HEK293 (cell line): Measurements from ENCODE around the gene LGALS8.

Source experiments
- GLIS1 ChIP-seq: fragments of 450-650 bp; formaldehyde crosslinking; IDR thresholded peaks from 2 replicates; pipeline ENCODE4 v1.5.1; 2016; ENCODE audit warnings: missing biosample characterization, missing genetic modification characterization
- KLF16 ChIP-seq: fragments of 450-650 bp; formaldehyde crosslinking; IDR thresholded peaks from 2 replicates; pipeline ENCODE4 v1.5.1; 2017; ENCODE audit warnings: missing biosample characterization, missing genetic modification characterization
- KLF7 ChIP-seq: fragments of 450-650 bp; formaldehyde crosslinking; IDR thresholded peaks from 2 replicates; pipeline ENCODE4 v1.5.1; 2016; ENCODE audit warnings: missing biosample characterization, missing genetic modification characterization, borderline replicate concordance
- KLF9 ChIP-seq: fragments of 450-650 bp; formaldehyde crosslinking; IDR thresholded peaks from 2 replicates; pipeline ENCODE4 v1.5.1; 2016; ENCODE audit warnings: missing biosample characterization, missing genetic modification characterization, low read depth
- MYNN ChIP-seq: fragments of 450-650 bp; formaldehyde crosslinking; IDR thresholded peaks from 2 replicates; pipeline ENCODE4 v1.5.1; 2016; ENCODE audit warnings: missing biosample characterization, missing genetic modification characterization, borderline replicate concordance
- YY1 ChIP-seq: fragments of 450-650 bp; formaldehyde crosslinking; IDR thresholded peaks from 2 replicates; pipeline ENCODE4 v1.5.1; 2018; ENCODE audit warnings: missing biosample characterization, missing genetic modification characterization
- ZFP3 ChIP-seq: fragments of 450-650 bp; formaldehyde crosslinking; IDR thresholded peaks from 2 replicates; pipeline ENCODE4 v1.5.1; 2016; ENCODE audit warnings: low read depth, missing biosample characterization, missing genetic modification characterization
- ZNF114 ChIP-seq: fragments of 450-650 bp; formaldehyde crosslinking; IDR thresholded peaks from 2 replicates; pipeline ENCODE4 v1.5.0; 2017; ENCODE audit warnings: missing biosample characterization, missing genetic modification characterization
- ZNF221 ChIP-seq: fragments of 450-650 bp; formaldehyde crosslinking; IDR thresholded peaks from 2 replicates; pipeline ENCODE4 v1.5.1; 2017; ENCODE audit warnings: missing biosample characterization, missing genetic modification characterization, borderline replicate concordance
- ZNF24 ChIP-seq: fragments of 450-650 bp; formaldehyde crosslinking; IDR thresholded peaks from 2 replicates; pipeline ENCODE4 v1.5.1; 2016; ENCODE audit warnings: missing biosample characterization, missing genetic modification characterization
- ZNF350 ChIP-seq: fragments of 450-650 bp; formaldehyde crosslinking; IDR thresholded peaks from 2 replicates; pipeline ENCODE4 v1.5.0; 2017; ENCODE audit warnings: missing biosample characterization, mild to moderate bottlenecking, missing genetic modification characterization
- ZNF366 ChIP-seq: fragments of 450-650 bp; formaldehyde crosslinking; conservative IDR thresholded peaks from 2 replicates; pipeline ENCODE4 v1.5.1; 2016; ENCODE audit warnings: missing biosample characterization, missing genetic modification characterization
- ZNF558 ChIP-seq: fragments of 450-650 bp; formaldehyde crosslinking; IDR thresholded peaks from 2 replicates; pipeline ENCODE4 v1.5.1; 2016; ENCODE audit warnings: missing biosample characterization, missing genetic modification characterization
- ZNF660 ChIP-seq: fragments of 450-650 bp; IDR thresholded peaks from 2 replicates; pipeline ENCODE4 v1.5.1; 2018; ENCODE audit warnings: missing biosample characterization, mild to moderate bottlenecking, missing genetic modification characterization
- ZNF785 ChIP-seq: fragments of 450-650 bp; formaldehyde crosslinking; IDR thresholded peaks from 2 replicates; pipeline ENCODE4 v1.5.1; 2016; ENCODE audit warnings: missing biosample characterization, missing genetic modification characterization
- ZNF843 ChIP-seq: fragments of 450-650 bp; formaldehyde crosslinking; IDR thresholded peaks from 2 replicates; pipeline ENCODE4 v1.5.1; 2016; ENCODE audit warnings: missing biosample characterization, missing genetic modification characterization
- ZSCAN23 ChIP-seq: fragments of 450-650 bp; formaldehyde crosslinking; IDR thresholded peaks from 2 replicates; pipeline ENCODE4 v1.5.1; 2016; ENCODE audit warnings: missing biosample characterization, missing genetic modification characterization
- TF ChIP-seq, protein P1 (sequence below): fragments of 450-650 bp; formaldehyde crosslinking; IDR thresholded peaks from 2 replicates; pipeline ENCODE4 v1.5.1; 2016; ENCODE audit warnings: missing biosample characterization, missing genetic modification characterization, borderline replicate concordance
- TF ChIP-seq, protein P2 (sequence below): fragments of 450-650 bp; formaldehyde crosslinking; IDR thresholded peaks from 2 replicates; pipeline ENCODE4 v1.5.1; 2017; ENCODE audit warnings: missing biosample characterization, missing genetic modification characterization
- TF ChIP-seq, protein P3 (sequence below): fragments of 450-650 bp; formaldehyde crosslinking; IDR thresholded peaks from 2 replicates; pipeline ENCODE4 v1.5.1; 2016; ENCODE audit warnings: missing biosample characterization, missing genetic modification characterization
- TF ChIP-seq, protein P4 (sequence below): fragments of 450-650 bp; formaldehyde crosslinking; IDR thresholded peaks from 2 replicates; pipeline ENCODE4 v1.5.1; 2017; ENCODE audit warnings: missing biosample characterization, missing genetic modification characterization
- TF ChIP-seq, protein P5 (sequence below): fragments of 450-650 bp; formaldehyde crosslinking; IDR thresholded peaks from 2 replicates; pipeline ENCODE4 v1.5.1; 2016; ENCODE audit warnings: missing biosample characterization, missing genetic modification characterization
- TF ChIP-seq, protein P6 (sequence below): fragments of 450-650 bp; formaldehyde crosslinking; IDR thresholded peaks from 2 replicates; pipeline ENCODE4 v1.5.1; 2017; ENCODE audit warnings: missing biosample characterization, mild to moderate bottlenecking, missing genetic modification characterization, moderate library complexity
- TF ChIP-seq, protein P7 (sequence below): fragments of 450-650 bp; formaldehyde crosslinking; IDR thresholded peaks from 2 replicates; pipeline ENCODE4 v1.5.1; 2016; ENCODE audit warnings: missing biosample characterization, missing genetic modification characterization, borderline replicate concordance

LGALS8 gene

DNA sequence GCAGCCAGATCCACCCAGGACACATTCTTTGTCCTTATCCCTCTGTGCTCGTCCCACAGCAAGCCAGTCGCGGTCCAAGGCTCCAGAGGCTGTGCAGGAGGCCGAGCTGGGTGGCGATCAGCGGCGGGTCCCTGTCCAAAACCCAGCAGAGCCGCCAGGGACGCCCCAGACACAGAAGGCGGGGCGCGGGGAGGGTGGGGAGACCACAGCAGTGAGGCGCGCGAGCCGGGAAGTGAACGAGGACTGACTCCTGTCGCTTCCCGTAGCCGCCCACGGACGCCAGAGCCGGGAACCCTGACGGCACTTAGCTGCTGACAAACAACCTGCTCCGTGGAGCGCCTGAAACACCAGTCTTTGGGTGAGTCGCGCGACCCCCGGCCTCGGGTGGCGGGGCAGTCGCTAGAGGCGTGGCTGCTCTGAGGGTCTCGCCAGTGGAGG lies at the start of gene LGALS8 (continued):
- TF ChIP-seq, protein P1, sequence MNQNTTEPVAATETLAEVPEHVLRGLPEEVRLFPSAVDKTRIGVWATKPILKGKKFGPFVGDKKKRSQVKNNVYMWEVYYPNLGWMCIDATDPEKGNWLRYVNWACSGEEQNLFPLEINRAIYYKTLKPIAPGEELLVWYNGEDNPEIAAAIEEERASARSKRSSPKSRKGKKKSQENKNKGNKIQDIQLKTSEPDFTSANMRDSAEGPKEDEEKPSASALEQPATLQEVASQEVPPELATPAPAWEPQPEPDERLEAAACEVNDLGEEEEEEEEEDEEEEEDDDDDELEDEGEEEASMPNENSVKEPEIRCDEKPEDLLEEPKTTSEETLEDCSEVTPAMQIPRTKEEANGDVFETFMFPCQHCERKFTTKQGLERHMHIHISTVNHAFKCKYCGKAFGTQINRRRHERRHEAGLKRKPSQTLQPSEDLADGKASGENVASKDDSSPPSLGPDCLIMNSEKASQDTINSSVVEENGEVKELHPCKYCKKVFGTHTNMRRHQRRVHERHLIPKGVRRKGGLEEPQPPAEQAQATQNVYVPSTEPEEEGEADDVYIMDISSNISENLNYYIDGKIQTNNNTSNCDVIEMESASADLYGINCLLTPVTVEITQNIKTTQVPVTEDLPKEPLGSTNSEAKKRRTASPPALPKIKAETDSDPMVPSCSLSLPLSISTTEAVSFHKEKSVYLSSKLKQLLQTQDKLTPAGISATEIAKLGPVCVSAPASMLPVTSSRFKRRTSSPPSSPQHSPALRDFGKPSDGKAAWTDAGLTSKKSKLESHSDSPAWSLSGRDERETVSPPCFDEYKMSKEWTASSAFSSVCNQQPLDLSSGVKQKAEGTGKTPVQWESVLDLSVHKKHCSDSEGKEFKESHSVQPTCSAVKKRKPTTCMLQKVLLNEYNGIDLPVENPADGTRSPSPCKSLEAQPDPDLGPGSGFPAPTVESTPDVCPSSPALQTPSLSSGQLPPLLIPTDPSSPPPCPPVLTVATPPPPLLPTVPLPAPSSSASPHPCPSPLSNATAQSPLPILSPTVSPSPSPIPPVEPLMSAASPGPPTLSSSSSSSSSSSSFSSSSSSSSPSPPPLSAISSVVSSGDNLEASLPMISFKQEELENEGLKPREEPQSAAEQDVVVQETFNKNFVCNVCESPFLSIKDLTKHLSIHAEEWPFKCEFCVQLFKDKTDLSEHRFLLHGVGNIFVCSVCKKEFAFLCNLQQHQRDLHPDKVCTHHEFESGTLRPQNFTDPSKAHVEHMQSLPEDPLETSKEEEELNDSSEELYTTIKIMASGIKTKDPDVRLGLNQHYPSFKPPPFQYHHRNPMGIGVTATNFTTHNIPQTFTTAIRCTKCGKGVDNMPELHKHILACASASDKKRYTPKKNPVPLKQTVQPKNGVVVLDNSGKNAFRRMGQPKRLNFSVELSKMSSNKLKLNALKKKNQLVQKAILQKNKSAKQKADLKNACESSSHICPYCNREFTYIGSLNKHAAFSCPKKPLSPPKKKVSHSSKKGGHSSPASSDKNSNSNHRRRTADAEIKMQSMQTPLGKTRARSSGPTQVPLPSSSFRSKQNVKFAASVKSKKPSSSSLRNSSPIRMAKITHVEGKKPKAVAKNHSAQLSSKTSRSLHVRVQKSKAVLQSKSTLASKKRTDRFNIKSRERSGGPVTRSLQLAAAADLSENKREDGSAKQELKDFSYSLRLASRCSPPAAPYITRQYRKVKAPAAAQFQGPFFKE (tag by site-specific recombination): peak; percentile 86; the same call in 1 of the 2 replicates
- TF ChIP-seq, protein P2, sequence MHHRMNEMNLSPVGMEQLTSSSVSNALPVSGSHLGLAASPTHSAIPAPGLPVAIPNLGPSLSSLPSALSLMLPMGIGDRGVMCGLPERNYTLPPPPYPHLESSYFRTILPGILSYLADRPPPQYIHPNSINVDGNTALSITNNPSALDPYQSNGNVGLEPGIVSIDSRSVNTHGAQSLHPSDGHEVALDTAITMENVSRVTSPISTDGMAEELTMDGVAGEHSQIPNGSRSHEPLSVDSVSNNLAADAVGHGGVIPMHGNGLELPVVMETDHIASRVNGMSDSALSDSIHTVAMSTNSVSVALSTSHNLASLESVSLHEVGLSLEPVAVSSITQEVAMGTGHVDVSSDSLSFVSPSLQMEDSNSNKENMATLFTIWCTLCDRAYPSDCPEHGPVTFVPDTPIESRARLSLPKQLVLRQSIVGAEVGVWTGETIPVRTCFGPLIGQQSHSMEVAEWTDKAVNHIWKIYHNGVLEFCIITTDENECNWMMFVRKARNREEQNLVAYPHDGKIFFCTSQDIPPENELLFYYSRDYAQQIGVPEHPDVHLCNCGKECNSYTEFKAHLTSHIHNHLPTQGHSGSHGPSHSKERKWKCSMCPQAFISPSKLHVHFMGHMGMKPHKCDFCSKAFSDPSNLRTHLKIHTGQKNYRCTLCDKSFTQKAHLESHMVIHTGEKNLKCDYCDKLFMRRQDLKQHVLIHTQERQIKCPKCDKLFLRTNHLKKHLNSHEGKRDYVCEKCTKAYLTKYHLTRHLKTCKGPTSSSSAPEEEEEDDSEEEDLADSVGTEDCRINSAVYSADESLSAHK (tag by site-specific recombination): no peak
- TF ChIP-seq ZNF785 (tag by site-specific recombination) (no peak), ZNF366 (tag by site-specific recombination) (no peak), ZNF843 (tag by site-specific recombination) (no peak), KLF16 (peak; percentile 65; the same call in 1 of the 2 replicates), ZNF558 (tag by site-specific recombination) (no peak), KLF7 (tag by site-specific recombination) (no peak), KLF9 (tag by site-specific recombination) (no peak), MYNN (tag by site-specific recombination) (no peak), ZNF221 (no peak), ZFP3 (peak; percentile 40; the same call in 1 of the 2 replicates), GLIS1 (tag by site-specific recombination) (peak; percentile 76), ZNF660 (tag by site-specific recombination) (peak; percentile 82), ZSCAN23 (no peak), YY1 (tag by site-specific recombination) (no peak), ZNF350 (tag by site-specific recombination) (no peak), ZNF114 (tag by site-specific recombination) (no peak), ZNF24 (tag by site-specific recombination) (no peak)
- TF ChIP-seq, protein P3, sequence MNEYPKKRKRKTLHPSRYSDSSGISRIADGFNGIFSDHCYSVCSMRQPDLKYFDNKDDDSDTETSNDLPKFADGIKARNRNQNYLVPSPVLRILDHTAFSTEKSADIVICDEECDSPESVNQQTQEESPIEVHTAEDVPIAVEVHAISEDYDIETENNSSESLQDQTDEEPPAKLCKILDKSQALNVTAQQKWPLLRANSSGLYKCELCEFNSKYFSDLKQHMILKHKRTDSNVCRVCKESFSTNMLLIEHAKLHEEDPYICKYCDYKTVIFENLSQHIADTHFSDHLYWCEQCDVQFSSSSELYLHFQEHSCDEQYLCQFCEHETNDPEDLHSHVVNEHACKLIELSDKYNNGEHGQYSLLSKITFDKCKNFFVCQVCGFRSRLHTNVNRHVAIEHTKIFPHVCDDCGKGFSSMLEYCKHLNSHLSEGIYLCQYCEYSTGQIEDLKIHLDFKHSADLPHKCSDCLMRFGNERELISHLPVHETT (tag by site-specific recombination): no peak
- TF ChIP-seq, protein P4, sequence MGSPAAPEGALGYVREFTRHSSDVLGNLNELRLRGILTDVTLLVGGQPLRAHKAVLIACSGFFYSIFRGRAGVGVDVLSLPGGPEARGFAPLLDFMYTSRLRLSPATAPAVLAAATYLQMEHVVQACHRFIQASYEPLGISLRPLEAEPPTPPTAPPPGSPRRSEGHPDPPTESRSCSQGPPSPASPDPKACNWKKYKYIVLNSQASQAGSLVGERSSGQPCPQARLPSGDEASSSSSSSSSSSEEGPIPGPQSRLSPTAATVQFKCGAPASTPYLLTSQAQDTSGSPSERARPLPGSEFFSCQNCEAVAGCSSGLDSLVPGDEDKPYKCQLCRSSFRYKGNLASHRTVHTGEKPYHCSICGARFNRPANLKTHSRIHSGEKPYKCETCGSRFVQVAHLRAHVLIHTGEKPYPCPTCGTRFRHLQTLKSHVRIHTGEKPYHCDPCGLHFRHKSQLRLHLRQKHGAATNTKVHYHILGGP (tag by site-specific recombination): no peak
- TF ChIP-seq, protein P5, sequence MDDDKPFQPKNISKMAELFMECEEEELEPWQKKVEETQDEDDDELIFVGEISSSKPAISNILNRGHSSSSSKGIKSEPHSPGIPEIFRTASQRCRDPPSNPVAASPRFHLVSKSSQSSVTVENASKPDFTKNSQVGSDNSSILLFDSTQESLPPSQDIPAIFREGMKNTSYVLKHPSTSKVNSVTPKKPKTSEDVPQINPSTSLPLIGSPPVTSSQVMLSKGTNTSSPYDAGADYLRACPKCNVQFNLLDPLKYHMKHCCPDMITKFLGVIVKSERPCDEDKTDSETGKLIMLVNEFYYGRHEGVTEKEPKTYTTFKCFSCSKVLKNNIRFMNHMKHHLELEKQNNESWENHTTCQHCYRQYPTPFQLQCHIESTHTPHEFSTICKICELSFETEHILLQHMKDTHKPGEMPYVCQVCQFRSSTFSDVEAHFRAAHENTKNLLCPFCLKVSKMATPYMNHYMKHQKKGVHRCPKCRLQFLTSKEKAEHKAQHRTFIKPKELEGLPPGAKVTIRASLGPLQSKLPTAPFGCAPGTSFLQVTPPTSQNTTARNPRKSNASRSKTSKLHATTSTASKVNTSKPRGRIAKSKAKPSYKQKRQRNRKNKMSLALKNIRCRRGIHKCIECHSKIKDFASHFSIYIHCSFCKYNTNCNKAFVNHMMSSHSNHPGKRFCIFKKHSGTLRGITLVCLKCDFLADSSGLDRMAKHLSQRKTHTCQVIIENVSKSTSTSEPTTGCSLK (tag by site-specific recombination): no peak
- TF ChIP-seq, protein P6, sequence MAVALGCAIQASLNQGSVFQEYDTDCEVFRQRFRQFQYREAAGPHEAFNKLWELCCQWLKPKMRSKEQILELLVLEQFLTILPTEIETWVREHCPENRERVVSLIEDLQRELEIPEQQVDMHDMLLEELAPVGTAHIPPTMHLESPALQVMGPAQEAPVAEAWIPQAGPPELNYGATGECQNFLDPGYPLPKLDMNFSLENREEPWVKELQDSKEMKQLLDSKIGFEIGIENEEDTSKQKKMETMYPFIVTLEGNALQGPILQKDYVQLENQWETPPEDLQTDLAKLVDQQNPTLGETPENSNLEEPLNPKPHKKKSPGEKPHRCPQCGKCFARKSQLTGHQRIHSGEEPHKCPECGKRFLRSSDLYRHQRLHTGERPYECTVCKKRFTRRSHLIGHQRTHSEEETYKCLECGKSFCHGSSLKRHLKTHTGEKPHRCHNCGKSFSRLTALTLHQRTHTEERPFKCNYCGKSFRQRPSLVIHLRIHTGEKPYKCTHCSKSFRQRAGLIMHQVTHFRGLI (tag by site-specific recombination): no peak
- TF ChIP-seq, protein P7, sequence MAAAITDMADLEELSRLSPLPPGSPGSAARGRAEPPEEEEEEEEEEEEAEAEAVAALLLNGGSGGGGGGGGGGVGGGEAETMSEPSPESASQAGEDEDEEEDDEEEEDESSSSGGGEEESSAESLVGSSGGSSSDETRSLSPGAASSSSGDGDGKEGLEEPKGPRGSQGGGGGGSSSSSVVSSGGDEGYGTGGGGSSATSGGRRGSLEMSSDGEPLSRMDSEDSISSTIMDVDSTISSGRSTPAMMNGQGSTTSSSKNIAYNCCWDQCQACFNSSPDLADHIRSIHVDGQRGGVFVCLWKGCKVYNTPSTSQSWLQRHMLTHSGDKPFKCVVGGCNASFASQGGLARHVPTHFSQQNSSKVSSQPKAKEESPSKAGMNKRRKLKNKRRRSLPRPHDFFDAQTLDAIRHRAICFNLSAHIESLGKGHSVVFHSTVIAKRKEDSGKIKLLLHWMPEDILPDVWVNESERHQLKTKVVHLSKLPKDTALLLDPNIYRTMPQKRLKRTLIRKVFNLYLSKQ: no peak
